Activated CD4-positive, alpha-beta T cell treated with anti-CD3 and anti-CD28 coated beads, Interleukin-2, amount 10 ng/mL, durations not matched to agents 7 days and 5 days (primary cell): Measurements from ENCODE around the gene FAM78B. TPM values are rescaled to one million over a fixed set of nuclear protein-coding genes. Genes with fewer than 3 reads are reported as not detected.

Source experiments
- CTCF ChIA-PET: fragments of 350-600 bp; sonication (Branson Sonifier 250); formaldehyde crosslinking; loops from one replicate; lab custom pipeline; 2021; ENCODE audit warnings: antibody characterized with exemption; lab: Charles Lee
- POLR2A ChIA-PET: fragments of 350-600 bp; sonication (Branson Sonifier 250); formaldehyde crosslinking; loops from one replicate; lab custom pipeline; 2021; ENCODE audit warnings: antibody characterized with exemption; lab: Charles Lee
- DNase-seq: peaks from one replicate; pipeline ENCODE4 v3.0.0-alpha.2; 2020
- H3K27ac Mint-ChIP-seq: one replicate; pipeline ENCODE4 v1.8.0; 2021; ENCODE audit warnings: mild to moderate bottlenecking, moderate library complexity, mixed read lengths
- H3K27me3 Mint-ChIP-seq: one replicate; pipeline ENCODE4 v1.8.0; 2021; ENCODE audit warnings: mixed read lengths
- H3K36me3 Mint-ChIP-seq: one replicate; pipeline ENCODE4 v1.8.0; 2021; ENCODE audit warnings: low read depth, mixed read lengths
- H3K4me1 Mint-ChIP-seq: one replicate; pipeline ENCODE4 v1.8.0; 2021; ENCODE audit warnings: mixed read lengths
- H3K4me3 Mint-ChIP-seq: one replicate; pipeline ENCODE4 v1.8.0; 2021; ENCODE audit warnings: mild to moderate bottlenecking, moderate library complexity, mixed read lengths
- H3K9me3 Mint-ChIP-seq: one replicate; pipeline ENCODE4 v1.8.0; 2021; ENCODE audit warnings: mixed read lengths
- total RNA-seq, 2 experiments: library from RNA; stranded (reverse); gene quantifications; one replicate each; pipeline ENCODE4 v1.2.3, GENCODE V29; 2021

The FAM78B gene
- total RNA-seq, 2 experiments from 2014 or later = 0.17 to 0.35 TPM

DNA sequence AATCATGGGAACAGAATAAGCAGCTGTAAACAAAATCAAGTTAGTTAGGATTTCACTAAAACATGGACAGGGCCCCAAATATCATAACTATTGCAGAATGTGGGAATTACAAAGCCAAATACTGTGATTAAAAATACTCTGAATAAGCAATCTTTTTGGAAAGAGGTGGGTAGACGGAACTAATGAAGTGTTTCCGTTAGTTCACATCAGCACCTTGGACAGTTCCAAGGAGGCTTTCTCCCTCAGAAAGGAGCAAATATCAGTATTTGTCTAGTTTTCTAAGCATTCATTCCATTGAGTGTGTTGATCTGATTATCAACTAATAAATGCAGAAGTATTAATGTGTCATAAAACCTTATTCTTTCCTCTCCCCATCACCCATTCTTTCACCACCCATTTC is 97.4 kb downstream of the FAM78B start:
- ChIA-PET CTCF (no interaction called here), POLR2A (no interaction called here)
- Mint-ChIP-seq H3K9me3 (no peaks in the 10 kb centered on the region), H3K27ac (no peak overlapping the region), H3K27me3 (no peaks in the 10 kb centered on the region), H3K4me1 (no peaks in the 10 kb centered on the region), H3K36me3 (no peaks in the 10 kb centered on the region), H3K4me3 (no peak overlapping the region)
- peak; percentile 32 for DNase-seq

DNA sequence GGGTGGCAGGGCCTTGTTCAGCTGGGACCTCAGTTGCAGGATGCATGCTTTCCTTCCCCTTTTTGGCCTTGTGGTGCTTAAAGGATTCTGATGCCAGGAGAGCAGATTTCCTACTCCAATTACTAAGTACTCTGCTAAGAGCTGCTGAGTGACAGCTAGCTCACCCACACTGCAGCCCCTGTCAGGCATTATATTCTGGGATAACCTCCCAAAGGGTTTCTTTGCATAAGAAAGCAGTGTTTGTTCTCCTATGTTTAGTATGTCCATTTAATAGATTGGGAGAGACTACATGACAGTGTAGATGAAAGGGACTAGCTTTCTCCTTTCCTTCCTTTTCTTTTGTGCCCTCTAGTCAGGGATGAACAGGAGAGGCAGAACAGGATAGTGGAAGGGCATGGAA is 100.7 kb downstream of the FAM78B start:
- no peaks in the 10 kb centered on the region for H3K36me3 Mint-ChIP-seq
- no peaks in the 10 kb centered on the region for H3K27me3 Mint-ChIP-seq
- ChIA-PET CTCF (no interaction called here), POLR2A (no interaction called here)
- H3K4me3 Mint-ChIP-seq = no peak overlapping the region
- H3K27ac Mint-ChIP-seq = no peak overlapping the region
- H3K9me3 Mint-ChIP-seq = no peaks in the 10 kb centered on the region
- DNase-seq = no peak
- no peaks in the 10 kb centered on the region for H3K4me1 Mint-ChIP-seq

DNA sequence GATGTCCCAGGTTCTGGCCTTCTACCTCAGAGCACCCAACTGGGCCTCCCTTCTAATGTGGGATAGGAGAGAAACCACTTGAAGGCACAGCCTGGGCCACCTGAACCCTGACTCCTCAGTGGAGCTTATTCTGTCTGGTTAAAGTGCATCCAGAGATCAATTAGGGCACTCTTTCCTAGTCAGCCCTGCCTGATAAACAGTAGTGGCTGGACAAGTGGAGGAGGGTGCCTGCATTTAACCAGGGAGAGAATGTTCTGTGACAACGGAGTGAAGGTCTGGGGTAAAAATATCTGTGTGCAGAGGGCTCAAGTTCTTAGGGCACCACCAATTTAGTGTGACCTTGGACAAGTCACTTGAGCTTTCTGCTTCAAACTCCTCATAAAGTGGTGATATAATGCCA is 101.8 kb downstream of the FAM78B start:
- H3K27me3 Mint-ChIP-seq = no peaks in the 10 kb centered on the region
- H3K36me3 Mint-ChIP-seq = no peaks in the 10 kb centered on the region
- no peak overlapping the region for H3K4me3 Mint-ChIP-seq
- H3K4me1 Mint-ChIP-seq = no peaks in the 10 kb centered on the region
- CTCF ChIA-PET = no interaction called here
- POLR2A ChIA-PET = no interaction called here
- H3K9me3 Mint-ChIP-seq = no peaks in the 10 kb centered on the region
- DNase-seq = no peak
- no peak overlapping the region for H3K27ac Mint-ChIP-seq

DNA sequence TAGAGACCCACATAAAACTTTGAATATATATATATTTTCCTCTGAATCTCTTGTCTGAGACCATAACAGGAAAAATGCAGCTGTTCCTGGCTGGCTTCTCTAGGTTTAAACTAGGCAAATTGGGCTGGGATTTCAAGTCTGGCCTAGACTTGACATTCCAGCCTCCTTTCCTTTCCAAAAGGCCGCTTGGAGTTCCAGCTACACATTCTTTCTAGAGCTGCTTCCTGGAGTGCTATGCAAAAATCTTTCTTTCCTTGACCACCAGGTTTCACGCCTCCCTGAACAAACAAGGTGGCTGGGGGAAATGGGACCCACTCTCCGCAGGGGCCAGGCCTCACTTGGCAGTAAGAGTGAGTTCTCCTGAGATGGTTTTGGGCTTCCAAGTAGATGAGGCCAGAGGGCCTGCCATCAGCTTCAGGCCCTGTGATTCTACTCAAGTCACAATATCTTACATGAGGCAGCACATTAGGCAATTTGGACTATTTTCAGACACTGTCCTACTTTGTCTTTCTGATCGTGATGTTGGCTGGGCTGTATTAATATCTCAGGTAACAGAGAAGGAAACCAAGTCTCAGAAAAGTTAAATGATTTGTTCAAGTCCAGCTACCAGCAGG is 102.4 kb downstream of the FAM78B start:
- Mint-ChIP-seq H3K27ac (no peak overlapping the region), H3K27me3 (no peaks in the 10 kb centered on the region), H3K36me3 (no peaks in the 10 kb centered on the region), H3K4me1 (no peaks in the 10 kb centered on the region), H3K4me3 (no peak overlapping the region), H3K9me3 (no peaks in the 10 kb centered on the region)
- no peak for DNase-seq
- ChIA-PET POLR2A (no interaction called here), CTCF (no interaction called here)

DNA sequence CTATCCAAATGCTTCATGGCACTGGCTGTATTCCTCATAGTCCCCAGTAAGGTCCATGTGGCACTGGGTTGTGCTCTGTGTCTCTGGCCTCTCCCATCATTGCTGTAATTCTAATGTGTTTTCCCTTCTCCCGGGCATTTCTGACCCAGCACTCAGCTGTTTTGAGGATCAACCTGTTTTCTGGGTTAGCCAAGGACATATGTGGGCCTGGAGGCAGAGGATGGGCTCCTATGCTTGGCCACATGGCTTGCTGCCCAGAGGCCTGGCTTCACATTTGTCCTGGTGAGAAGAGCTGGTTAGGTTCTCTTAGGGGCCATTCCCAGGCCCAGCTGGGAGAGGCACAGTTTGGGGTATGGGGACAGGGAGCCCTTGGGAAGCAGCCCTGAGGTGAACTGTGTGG is 103.1 kb downstream of the FAM78B start:
- Mint-ChIP-seq H3K4me3 (no peak overlapping the region), H3K27ac (no peak overlapping the region), H3K36me3 (no peaks in the 10 kb centered on the region), H3K27me3 (peaks cover 4% of the 10 kb centered on the region), H3K4me1 (no peaks in the 10 kb centered on the region), H3K9me3 (no peaks in the 10 kb centered on the region)
- ChIA-PET POLR2A (no interaction called here), CTCF (no interaction called here)
- no peak for DNase-seq

DNA sequence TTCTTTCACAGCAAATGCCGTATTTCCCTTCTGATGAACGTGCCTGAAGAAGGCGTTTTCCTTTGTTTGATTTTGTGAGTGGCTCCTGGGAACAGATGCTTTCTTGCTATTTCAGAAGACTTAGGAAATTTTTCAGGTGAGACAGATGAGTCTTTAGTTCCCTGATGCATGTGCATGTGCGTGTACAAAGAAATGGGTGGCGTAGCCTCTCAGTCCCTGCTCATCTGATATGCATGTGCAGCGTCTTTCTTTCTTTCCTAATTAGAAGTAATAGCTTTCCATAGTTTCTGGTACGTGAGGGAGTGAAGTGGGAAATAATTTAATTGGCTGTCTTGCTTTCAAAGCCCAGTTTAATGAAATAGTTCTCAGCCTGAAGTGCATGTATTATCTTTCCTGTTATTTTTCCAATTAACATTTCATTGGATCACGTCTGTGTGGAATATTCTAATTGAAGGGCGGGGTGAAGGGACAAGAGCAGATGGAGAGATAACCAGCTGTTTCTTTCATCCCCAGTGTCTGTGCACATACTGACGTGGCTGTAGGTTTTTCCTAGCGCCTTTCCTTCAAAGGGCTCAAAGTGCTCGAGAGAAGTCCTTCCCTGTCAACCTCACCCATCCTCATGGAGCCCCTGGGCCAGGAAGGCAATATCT is 104.3 kb downstream of the FAM78B start:
- Mint-ChIP-seq H3K36me3 (no peaks in the 10 kb centered on the region), H3K4me3 (no peak overlapping the region), H3K4me1 (no peaks in the 10 kb centered on the region), H3K27me3 (peaks cover 7% of the 10 kb centered on the region), H3K27ac (no peak overlapping the region), H3K9me3 (no peaks in the 10 kb centered on the region)
- POLR2A ChIA-PET = no interaction called here
- CTCF ChIA-PET = no interaction called here
- DNase-seq = no peak

DNA sequence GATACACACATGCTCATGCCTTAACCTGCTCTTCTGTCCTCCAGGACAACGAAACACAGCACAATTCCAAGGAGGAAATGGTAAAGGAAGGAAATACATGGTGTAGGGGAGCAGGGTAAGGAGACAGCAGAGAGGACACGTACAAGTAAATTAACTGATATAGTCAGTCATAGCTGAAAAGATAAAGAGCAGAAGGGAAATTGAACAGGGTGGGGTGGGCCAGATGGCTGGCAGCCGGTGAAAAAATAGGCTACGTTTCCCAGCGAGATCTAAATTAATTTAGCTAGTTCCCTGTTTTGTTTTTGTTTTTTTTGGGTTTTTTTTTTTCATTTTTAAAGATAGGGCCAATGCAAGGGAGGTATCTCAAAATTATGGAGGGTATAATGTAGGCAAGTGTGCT is 109.2 kb downstream of the FAM78B start:
- Mint-ChIP-seq H3K27ac (no peak overlapping the region), H3K36me3 (no peaks in the 10 kb centered on the region), H3K9me3 (no peaks in the 10 kb centered on the region), H3K4me1 (no peaks in the 10 kb centered on the region), H3K27me3 (peaks cover 7% of the 10 kb centered on the region), H3K4me3 (no peak overlapping the region)
- no peak for DNase-seq
- POLR2A ChIA-PET = no interaction called here
- CTCF ChIA-PET = interaction anchor here (0.7 kb wide), 1 partner anchor 117 kb away, joined by 3 read pairs; no protein-coding TSS in a partner anchor

DNA sequence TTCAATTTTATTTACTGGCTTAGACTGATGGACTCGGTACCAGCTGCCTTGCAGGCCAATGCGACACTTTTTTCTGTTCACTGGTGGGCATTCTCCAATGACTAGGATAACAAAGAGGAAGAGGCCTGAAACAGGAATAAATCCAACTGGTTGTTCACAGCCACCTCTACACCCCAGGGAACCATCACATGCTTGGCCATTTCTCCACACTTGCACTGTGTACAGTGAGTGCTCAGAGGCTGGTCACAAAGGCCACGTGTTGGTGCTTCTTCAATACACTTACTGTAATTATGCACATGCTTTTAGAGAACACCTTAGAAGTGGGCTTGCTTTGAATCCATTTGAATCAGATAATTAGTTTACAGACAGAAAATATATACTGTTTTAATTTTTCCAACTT is 113.4 kb downstream of the FAM78B start:
- no peak overlapping the region for H3K4me3 Mint-ChIP-seq
- H3K4me1 Mint-ChIP-seq = no peaks in the 10 kb centered on the region
- no peak for DNase-seq
- no peaks in the 10 kb centered on the region for H3K36me3 Mint-ChIP-seq
- ChIA-PET POLR2A (no interaction called here), CTCF (no interaction called here)
- peaks cover 5% of the 10 kb centered on the region for H3K27me3 Mint-ChIP-seq
- H3K9me3 Mint-ChIP-seq = no peaks in the 10 kb centered on the region
- no peak overlapping the region for H3K27ac Mint-ChIP-seq

DNA sequence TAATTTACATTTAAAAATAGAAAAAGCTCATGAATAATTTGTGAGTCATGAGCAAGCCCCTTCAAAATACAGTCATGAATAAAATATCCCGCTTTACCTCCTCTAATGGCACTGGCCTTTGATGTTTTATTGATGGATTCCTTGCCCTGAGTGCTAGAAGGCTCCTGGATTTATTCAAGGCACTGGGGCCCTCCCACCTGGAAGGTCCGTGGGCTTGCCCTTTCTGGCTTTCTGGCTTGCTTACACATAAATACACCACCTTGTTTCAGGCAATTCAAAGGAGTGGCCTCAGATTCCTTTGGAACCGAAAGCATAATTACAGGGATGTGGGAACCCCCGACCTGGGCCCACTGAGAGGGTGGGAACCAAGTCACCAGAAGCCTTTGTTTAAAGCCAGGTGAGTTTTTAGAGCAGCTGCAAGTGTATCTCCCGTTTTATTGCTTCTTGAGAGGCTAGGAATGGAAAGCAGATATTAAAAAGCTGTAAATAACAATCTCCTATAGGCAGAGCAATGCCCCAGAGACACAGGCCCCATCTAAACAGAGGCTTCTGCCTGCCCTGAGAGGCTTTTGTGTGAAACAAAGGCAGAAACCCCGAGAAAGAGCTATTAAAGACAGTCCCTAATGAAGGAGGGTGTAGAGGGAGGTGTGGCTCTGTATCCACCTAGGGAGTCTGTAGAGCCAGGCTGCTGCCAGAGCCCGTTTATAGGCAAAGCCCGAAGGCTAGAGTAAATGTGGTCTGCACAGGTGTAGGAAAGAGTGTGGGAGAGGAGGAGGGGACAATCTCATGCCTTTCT is 126.4 kb downstream of the FAM78B start:
- DNase-seq = no peak
- H3K4me1 Mint-ChIP-seq = no peaks in the 10 kb centered on the region
- H3K9me3 Mint-ChIP-seq = no peaks in the 10 kb centered on the region
- peak overlapping the region; percentile 33 for H3K27ac Mint-ChIP-seq
- POLR2A ChIA-PET = no interaction called here
- H3K36me3 Mint-ChIP-seq = no peaks in the 10 kb centered on the region
- H3K4me3 Mint-ChIP-seq = no peak overlapping the region
- H3K27me3 Mint-ChIP-seq = no peaks in the 10 kb centered on the region
- CTCF ChIA-PET = interaction anchor here (0.8 to 1.3 kb wide), 2 partner anchors 10 to 14 kb away, joined by 3 read pairs; no protein-coding TSS in a partner anchor

DNA sequence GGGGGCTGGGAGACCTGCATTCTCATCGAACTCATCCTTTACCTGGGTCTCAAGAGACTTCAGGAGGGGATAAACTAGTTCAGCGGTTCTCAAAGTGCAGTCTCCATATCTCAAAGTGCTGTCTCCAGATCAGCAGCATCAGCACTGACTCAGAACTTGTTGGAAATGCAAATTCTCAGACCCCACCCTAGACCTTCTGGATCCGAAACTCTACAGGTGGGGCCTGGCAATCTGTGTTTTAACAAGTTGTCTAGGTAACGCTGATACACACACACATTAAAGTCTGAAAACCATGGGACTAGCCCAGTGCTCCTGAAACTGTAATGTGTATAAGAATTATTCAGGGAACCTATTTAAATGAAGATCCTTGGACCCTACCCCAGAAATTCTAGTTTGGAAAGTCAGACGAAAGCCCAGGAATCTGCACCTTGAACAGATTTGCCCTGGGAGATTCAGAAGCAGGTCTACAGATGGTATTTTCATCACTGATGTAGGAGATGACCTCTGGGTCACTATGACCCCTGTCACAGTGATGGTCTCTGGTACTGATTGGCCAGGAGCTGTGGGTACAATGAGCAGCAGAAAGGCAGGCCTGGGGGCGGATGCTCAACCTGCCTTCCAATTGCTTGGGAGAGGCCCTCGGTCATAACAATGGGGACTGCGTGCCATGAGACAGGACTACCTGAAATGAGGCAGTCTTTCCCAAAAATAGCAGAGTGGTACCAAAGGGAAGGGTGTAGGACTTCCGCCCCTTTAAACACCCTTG is 127.2 kb downstream of the FAM78B start:
- Mint-ChIP-seq H3K27ac (no peak overlapping the region), H3K27me3 (peaks cover 3% of the 10 kb centered on the region), H3K36me3 (no peaks in the 10 kb centered on the region), H3K9me3 (no peaks in the 10 kb centered on the region), H3K4me1 (no peaks in the 10 kb centered on the region), H3K4me3 (no peak overlapping the region)
- ChIA-PET POLR2A (no interaction called here), CTCF (no interaction called here)
- no peak for DNase-seq

DNA sequence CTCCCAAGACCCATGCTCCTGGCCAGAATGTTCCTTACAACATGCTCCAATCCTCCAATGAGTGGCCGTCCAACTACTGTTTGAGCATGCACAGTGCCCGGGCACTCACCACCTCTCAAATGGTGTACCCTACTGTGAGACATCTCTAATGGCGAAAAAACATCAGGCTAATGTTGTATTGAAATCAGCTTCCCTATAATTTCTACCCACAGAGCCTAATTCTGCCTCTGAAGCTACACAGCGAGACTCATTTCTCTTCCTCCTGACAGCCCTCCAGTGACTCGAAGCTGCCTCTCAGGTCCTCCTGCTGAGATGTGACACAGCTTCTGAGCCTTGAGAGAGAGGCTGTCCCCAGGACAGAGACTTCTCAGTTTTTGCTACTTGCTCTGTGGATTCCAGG is 130.7 kb downstream of the FAM78B start:
- H3K9me3 Mint-ChIP-seq = no peaks in the 10 kb centered on the region
- no peaks in the 10 kb centered on the region for H3K36me3 Mint-ChIP-seq
- CTCF ChIA-PET = interaction anchor here (0.7 kb wide), 1 partner anchor 13 kb away, joined by 3 read pairs; no protein-coding TSS in a partner anchor

DNA sequence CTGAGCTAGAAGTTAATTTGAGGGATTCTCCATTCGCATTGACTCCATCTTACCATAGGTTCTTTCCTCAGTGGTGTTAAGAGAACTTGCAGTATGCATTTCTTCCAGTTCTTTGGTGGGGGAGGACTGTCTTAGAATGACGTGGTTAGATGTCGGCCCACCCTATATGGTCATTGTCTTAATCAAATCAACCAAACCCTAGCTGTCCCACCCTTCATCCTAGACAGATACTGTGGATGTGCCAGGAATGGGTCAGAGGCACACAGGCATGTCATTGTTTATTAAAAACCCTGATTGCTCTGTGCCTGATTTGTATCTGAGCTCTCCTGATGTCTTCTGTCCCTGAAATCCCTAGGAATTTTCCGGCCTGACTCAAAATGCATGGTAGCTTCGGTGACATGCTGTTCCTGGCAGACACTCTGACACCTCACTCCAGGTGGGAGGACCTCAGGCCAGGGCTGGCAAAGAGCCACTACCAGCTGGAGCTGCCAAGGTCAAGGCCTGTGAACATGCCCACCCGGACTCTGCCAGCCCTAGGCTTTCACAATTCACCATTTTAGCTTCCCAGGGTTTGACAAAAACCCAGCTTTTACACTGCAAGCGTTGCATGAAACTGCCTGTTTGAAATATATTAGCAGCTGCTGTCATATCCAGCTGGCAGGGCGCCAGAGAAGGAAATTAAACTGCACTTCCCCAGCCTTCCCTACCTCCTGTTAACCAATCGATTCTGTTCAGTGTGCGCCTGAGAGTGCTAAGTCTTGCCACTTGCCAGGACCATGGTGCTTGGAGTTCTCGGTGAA is 134.0 kb downstream of the FAM78B start:
- no peaks in the 10 kb centered on the region for H3K4me1 Mint-ChIP-seq
- H3K27ac Mint-ChIP-seq = no peak overlapping the region
- H3K36me3 Mint-ChIP-seq = no peaks in the 10 kb centered on the region
- H3K4me3 Mint-ChIP-seq = no peak overlapping the region
- ChIA-PET CTCF (no interaction called here), POLR2A (no interaction called here)
- DNase-seq = no peak
- H3K27me3 Mint-ChIP-seq = peaks cover 9% of the 10 kb centered on the region
- H3K9me3 Mint-ChIP-seq = no peaks in the 10 kb centered on the region

More for the DNA sequence above, 130.7 kb downstream of the FAM78B start:
- H3K27me3 Mint-ChIP-seq = peaks cover 6% of the 10 kb centered on the region
- H3K4me1 Mint-ChIP-seq = no peaks in the 10 kb centered on the region
- H3K4me3 Mint-ChIP-seq = no peak overlapping the region
- no peak overlapping the region for H3K27ac Mint-ChIP-seq
- DNase-seq = no peak
- POLR2A ChIA-PET = no interaction called here
